Neural progenitor cell (in vitro differentiated cells): Measurements from ENCODE around the gene CDK10. TPM values are rescaled to one million over a fixed set of nuclear protein-coding genes. Genes with fewer than 3 reads are reported as not detected.
"Not testable (repeated sequence)": the region's sequence is repeated elsewhere in the genome, so short reads cannot be mapped to it uniquely, and the experiment has no call there.

Experiments used
- DNase-seq: peaks from one replicate; pipeline ENCODE4 v3.0.0-alpha.2; 2016; ENCODE audit warnings: low spot score
- H2AFZ ChIP-seq: fragments of 200-600 bp; sonication (generic); replicated peaks from 2 replicates; pipeline ENCODE4 v1.6.1; 2016; ENCODE audit warnings: antibody characterized with exemption
- H3F3A ChIP-seq: fragments of 200-600 bp; sonication (generic); 2 replicates; pipeline ENCODE4 v1.6.1; 2016; ENCODE audit warnings: antibody characterized with exemption, low read depth
- H3K27ac ChIP-seq: fragments of 200-600 bp; sonication (generic); 2 replicates; pipeline ENCODE4 v1.5.1; 2016; ENCODE audit warnings: mild to moderate bottlenecking
- H3K27me3 ChIP-seq: fragments of 200-600 bp; sonication (generic); 2 replicates; pipeline ENCODE4 v1.6.1; 2016; ENCODE audit warnings: mild to moderate bottlenecking, moderate library complexity
- H3K36me3 ChIP-seq: fragments of 200-600 bp; sonication (generic); 2 replicates; pipeline ENCODE4 v1.5.1; 2016
- H3K4me1 ChIP-seq: fragments of 200-600 bp; sonication (generic); 2 replicates; pipeline ENCODE4 v1.6.1; 2016; ENCODE audit warnings: mixed run types
- H3K4me2 ChIP-seq: fragments of 200-600 bp; sonication (generic); 2 replicates; pipeline ENCODE4 v1.6.1; 2016
- H3K4me3 ChIP-seq: fragments of 200-600 bp; sonication (generic); 2 replicates; pipeline ENCODE4 v1.5.1; 2016
- H3K79me2 ChIP-seq: fragments of 200-600 bp; sonication (generic); 2 replicates; pipeline ENCODE4 v1.6.1; 2016; ENCODE audit warnings: low read depth
- H3K9ac ChIP-seq: fragments of 200-600 bp; sonication (generic); 2 replicates; pipeline ENCODE4 v1.6.1; 2016
- H3K9me3 ChIP-seq: fragments of 200-600 bp; sonication (generic); 2 replicates; pipeline ENCODE4 v1.5.1; 2016; ENCODE audit warnings: low read depth
- H4K20me1 ChIP-seq: fragments of 200-600 bp; sonication (generic); 2 replicates; pipeline ENCODE4 v1.6.1; 2016; ENCODE audit warnings: low read depth
- H3K27ac Mint-ChIP-seq: 3 replicates; pipeline ENCODE4 v1.8.0; 2021; ENCODE audit warnings: mixed read lengths
- H3K27me3 Mint-ChIP-seq: 2 replicates; pipeline ENCODE4 v1.8.0; 2022; ENCODE audit warnings: low read depth, mild to moderate bottlenecking, inconsistent platforms, moderate library complexity, mixed read lengths; ENCODE audit not compliant: insufficient read depth
- H3K36me3 Mint-ChIP-seq: 3 replicates; pipeline ENCODE4 v1.8.0; 2021; ENCODE audit warnings: mixed read lengths
- H3K4me1 Mint-ChIP-seq: 3 replicates; pipeline ENCODE4 v1.8.0; 2021; ENCODE audit warnings: mixed read lengths
- H3K4me3 Mint-ChIP-seq: 3 replicates; pipeline ENCODE4 v1.8.0; 2021; ENCODE audit warnings: mild to moderate bottlenecking, moderate library complexity, mixed read lengths
- H3K9me3 Mint-ChIP-seq: 3 replicates; pipeline ENCODE4 v1.8.0; 2020; ENCODE audit warnings: mixed read lengths
- CTCF ChIP-seq: fragments of 200-600 bp; sonication (generic); IDR thresholded peaks from 2 replicates; pipeline ENCODE4 v1.5.1; 2017; ENCODE audit warnings: antibody characterized with exemption, mild to moderate bottlenecking
- EZH2 ChIP-seq: fragments of 200-600 bp; sonication (generic); IDR thresholded peaks from 2 replicates; pipeline ENCODE4 v1.6.1; 2017; ENCODE audit warnings: antibody characterized with exemption, mild to moderate bottlenecking, moderate library complexity
- EZH2phosphoT487 ChIP-seq: fragments of 200-600 bp; sonication (generic); IDR thresholded peaks from 2 replicates; pipeline ENCODE4 v1.6.1; 2017; ENCODE audit warnings: antibody characterized with exemption
- total RNA-seq: library from RNA; depleted of rRNA; stranded (reverse); fragments of >200 nt; gene quantifications from 2 replicates; pipeline ENCODE4 v1.2.3, GENCODE V29; 2015; ENCODE audit warnings: low replicate concordance

Gene CDK10
- total RNA-seq, 1 donor from 2014 or later: 75.6 TPM

GRCh38 chr16:89658221-89658879 is 28.1 kb upstream of the CDK10 start:
- Histone ChIP-seq H3K36me3 (peaks cover 5% of the 10 kb centered on the region), H3K27ac (no peak overlapping the region), H3K9ac (peak overlapping the region; percentile 34), H3F3A (no peaks in the 10 kb centered on the region), H2AFZ (peak overlapping the region; percentile 92), H3K4me3 (peak overlapping the region; percentile 70), H4K20me1 (peaks cover 28% of the 10 kb centered on the region), H3K9me3 (no peaks in the 10 kb centered on the region), H3K4me1 (peaks cover 10% of the 10 kb centered on the region), H3K27me3 (no peaks in the 10 kb centered on the region), H3K4me2 (peak overlapping the region; percentile 85), H3K79me2 (peaks cover 54% of the 10 kb centered on the region)
- Mint-ChIP-seq H3K36me3 (peaks cover 33% of the 10 kb centered on the region), H3K9me3 (peaks cover under 1% of the 10 kb centered on the region), H3K4me3 (peak overlapping the region; percentile 92), H3K27me3 (peaks cover 2% of the 10 kb centered on the region), H3K27ac (no peak overlapping the region), H3K4me1 (peaks cover 14% of the 10 kb centered on the region)
- TF ChIP-seq EZH2phosphoT487 (no peak), EZH2 (no peak), CTCF (no peak)
- DNase-seq: peak; percentile 53

GRCh38 chr16:89660146-89660545 is 26.3 kb upstream of the CDK10 start:
- peaks cover 13% of the 10 kb centered on the region for H3K9me3 Mint-ChIP-seq
- Histone ChIP-seq H3K9me3 (no peaks in the 10 kb centered on the region), H3K4me1 (peaks cover 10% of the 10 kb centered on the region), H4K20me1 (peaks cover 19% of the 10 kb centered on the region), H3K36me3 (peaks cover 5% of the 10 kb centered on the region), H3K4me3 (no peak overlapping the region), H3K79me2 (peaks cover 50% of the 10 kb centered on the region), H3F3A (no peaks in the 10 kb centered on the region), H3K4me2 (no peak overlapping the region), H3K27ac (no peak overlapping the region), H2AFZ (no peak overlapping the region), H3K27me3 (no peaks in the 10 kb centered on the region), H3K9ac (no peak overlapping the region)
- TF ChIP-seq EZH2 (no peak), EZH2phosphoT487 (no peak), CTCF (no peak)
- H3K27ac Mint-ChIP-seq: no peak overlapping the region
- H3K4me3 Mint-ChIP-seq: peak overlapping the region; percentile 48
- H3K36me3 Mint-ChIP-seq: peaks cover 47% of the 10 kb centered on the region
- DNase-seq: no peak
- peaks cover 14% of the 10 kb centered on the region for H3K4me1 Mint-ChIP-seq
- peaks cover 2% of the 10 kb centered on the region for H3K27me3 Mint-ChIP-seq

GRCh38 chr16:89661215-89661614 is 25.3 kb upstream of the CDK10 start:
- Histone ChIP-seq H3F3A (no peaks in the 10 kb centered on the region), H3K4me2 (no peak overlapping the region), H3K79me2 (peaks cover 39% of the 10 kb centered on the region), H3K9me3 (peaks cover 1% of the 10 kb centered on the region), H4K20me1 (peaks cover 10% of the 10 kb centered on the region), H3K4me1 (peaks cover 10% of the 10 kb centered on the region), H3K27ac (no peak overlapping the region), H3K27me3 (no peaks in the 10 kb centered on the region), H3K36me3 (peaks cover 5% of the 10 kb centered on the region), H3K9ac (no peak overlapping the region), H3K4me3 (no peak overlapping the region), H2AFZ (no peak overlapping the region)
- Mint-ChIP-seq H3K27me3 (peaks cover 2% of the 10 kb centered on the region), H3K4me3 (no peak overlapping the region), H3K4me1 (peaks cover 13% of the 10 kb centered on the region), H3K27ac (no peak overlapping the region), H3K9me3 (peaks cover 21% of the 10 kb centered on the region), H3K36me3 (peaks cover 56% of the 10 kb centered on the region)
- DNase-seq: no peak
- no peak for TF ChIP-seq EZH2phosphoT487
- no peak for TF ChIP-seq EZH2
- no peak for TF ChIP-seq CTCF

- not testable (repeated sequence) for H3K36me3 ChIP-seq, H4K20me1 ChIP-seq, DNase-seq, H3K4me2 ChIP-seq, H2AFZ ChIP-seq, H3K4me3 Mint-ChIP-seq, H3K27ac ChIP-seq, H3K27ac Mint-ChIP-seq, H3K9me3 ChIP-seq, H3K9ac ChIP-seq, H3K4me3 ChIP-seq, H3F3A ChIP-seq, H3K4me1 ChIP-seq, H3K27me3 ChIP-seq, H3K4me1 Mint-ChIP-seq, H3K27me3 Mint-ChIP-seq
- Mint-ChIP-seq H3K9me3 (peaks cover 30% of the 10 kb centered on the region), H3K36me3 (peaks cover 63% of the 10 kb centered on the region)
- H3K79me2 ChIP-seq: peaks cover 14% of the 10 kb centered on the region
Observed at GRCh38 chr16:89664238-89664637, 22.3 kb upstream of the CDK10 start.

GRCh38 chr16:89667000-89667399 is 19.5 kb upstream of the CDK10 start:
- H3K36me3 Mint-ChIP-seq: peaks cover 45% of the 10 kb centered on the region
- peak; percentile 36 for DNase-seq
- H3K4me3 ChIP-seq, H3K9ac ChIP-seq, H3K79me2 ChIP-seq, H3K27me3 ChIP-seq, H3F3A ChIP-seq, H3K9me3 ChIP-seq, H3K4me1 Mint-ChIP-seq, H3K27ac Mint-ChIP-seq, H3K4me3 Mint-ChIP-seq, H3K27me3 Mint-ChIP-seq, H3K36me3 ChIP-seq, H3K4me1 ChIP-seq, H2AFZ ChIP-seq, H3K4me2 ChIP-seq, H4K20me1 ChIP-seq, H3K27ac ChIP-seq: not testable (repeated sequence)
- H3K9me3 Mint-ChIP-seq: peaks cover 32% of the 10 kb centered on the region
